ENCODE data around the gene DNAH9. TPM values are rescaled to one million over a fixed set of nuclear protein-coding genes. Genes with fewer than 3 reads are reported as not detected.

DNAH9 gene
- total RNA-seq, 1 donor from 2014 or later = under 0.01 TPM

DNA sequence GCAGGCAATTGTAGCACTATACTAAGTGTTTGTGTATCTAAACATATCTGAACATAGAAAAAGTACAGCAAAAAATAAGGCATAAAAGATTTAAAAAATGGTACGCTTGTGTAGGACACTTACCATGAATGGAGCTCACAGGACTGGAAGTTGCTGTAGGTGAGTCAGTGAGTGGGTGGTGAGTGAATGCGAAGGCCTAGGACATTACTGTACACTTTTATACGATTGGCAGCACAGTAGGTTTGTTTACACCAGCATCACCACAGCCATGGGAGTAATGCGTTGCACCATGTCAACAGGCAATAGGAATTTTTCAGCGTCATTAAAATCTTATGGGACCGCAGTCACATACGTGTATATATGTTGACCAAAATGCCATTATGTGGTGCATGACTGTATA is 45.6 kb downstream of the DNAH9 start:
- H3K36me3 ChIP-seq (ENCODE audit: control insufficient read depth, insufficient read depth, low read length) = no peaks in the 10 kb centered on the region
- H3K27me3 ChIP-seq (ENCODE audit: control insufficient read depth, insufficient read depth, low read length) = no peaks in the 10 kb centered on the region
- TF ChIP-seq, protein P1, sequence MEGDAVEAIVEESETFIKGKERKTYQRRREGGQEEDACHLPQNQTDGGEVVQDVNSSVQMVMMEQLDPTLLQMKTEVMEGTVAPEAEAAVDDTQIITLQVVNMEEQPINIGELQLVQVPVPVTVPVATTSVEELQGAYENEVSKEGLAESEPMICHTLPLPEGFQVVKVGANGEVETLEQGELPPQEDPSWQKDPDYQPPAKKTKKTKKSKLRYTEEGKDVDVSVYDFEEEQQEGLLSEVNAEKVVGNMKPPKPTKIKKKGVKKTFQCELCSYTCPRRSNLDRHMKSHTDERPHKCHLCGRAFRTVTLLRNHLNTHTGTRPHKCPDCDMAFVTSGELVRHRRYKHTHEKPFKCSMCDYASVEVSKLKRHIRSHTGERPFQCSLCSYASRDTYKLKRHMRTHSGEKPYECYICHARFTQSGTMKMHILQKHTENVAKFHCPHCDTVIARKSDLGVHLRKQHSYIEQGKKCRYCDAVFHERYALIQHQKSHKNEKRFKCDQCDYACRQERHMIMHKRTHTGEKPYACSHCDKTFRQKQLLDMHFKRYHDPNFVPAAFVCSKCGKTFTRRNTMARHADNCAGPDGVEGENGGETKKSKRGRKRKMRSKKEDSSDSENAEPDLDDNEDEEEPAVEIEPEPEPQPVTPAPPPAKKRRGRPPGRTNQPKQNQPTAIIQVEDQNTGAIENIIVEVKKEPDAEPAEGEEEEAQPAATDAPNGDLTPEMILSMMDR (IDR thresholded peaks at IDR 0.05; ENCODE audit: insufficient read depth, low read length, severe bottlenecking) = no peak
- DNase-seq (ENCODE audit: low read depth) (no peak), FAIRE-seq (no peak)
- no peak overlapping the region for H3K4me3 ChIP-seq (ENCODE audit: low read depth, low read length)

DNA sequence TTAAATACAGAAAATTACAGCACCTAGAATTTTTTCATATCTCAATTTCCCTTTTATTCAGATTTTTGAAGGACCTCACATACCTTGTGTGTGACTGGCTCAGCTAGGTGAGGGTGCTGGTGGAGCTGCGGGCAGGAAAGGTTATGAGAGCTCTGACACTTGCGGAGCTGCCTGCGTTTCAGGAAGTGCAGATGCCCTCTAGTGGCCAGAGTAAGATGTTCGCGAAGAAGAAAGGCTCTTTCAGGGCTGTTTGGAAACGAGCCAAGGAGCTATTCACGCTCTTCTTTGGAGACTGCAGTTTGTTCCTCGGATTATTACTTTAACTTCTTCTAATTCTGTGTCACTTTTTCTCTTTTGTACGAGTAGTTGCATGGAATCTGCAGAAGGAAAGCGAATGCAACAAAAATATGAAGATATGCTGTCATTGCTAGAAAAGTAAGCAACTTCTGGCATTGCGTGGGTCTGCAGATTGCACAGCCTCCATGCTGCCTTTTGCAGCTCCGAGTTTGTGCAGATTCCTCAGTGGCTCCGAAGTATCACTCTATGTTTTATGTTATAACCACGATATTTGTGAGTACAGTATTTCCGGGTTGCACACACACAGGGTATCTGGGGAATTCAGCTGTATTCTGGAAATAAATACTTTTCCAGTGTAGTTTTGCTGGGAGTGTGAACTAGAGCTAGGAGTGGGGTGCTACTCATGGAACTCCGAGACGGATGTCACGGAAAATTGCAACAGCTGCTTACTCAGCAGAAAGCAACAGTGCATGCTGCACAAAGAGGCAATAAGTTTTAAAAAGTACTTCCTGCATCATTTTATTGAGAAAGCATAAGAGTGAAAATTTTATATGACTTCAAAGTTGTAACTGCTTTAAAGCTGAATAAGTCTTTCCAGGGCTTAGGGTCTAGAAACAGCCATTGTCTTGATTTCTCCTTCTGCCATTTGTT is 46.3 kb downstream of the DNAH9 start:
- Histone ChIP-seq H3K27me3 (ENCODE audit: control insufficient read depth, insufficient read depth, low read length) (no peaks in the 10 kb centered on the region), H3K36me3 (ENCODE audit: control insufficient read depth, insufficient read depth, low read length) (no peaks in the 10 kb centered on the region), H3K4me3 (ENCODE audit: low read depth, low read length) (no peak overlapping the region)
- DNase-seq (ENCODE audit: low read depth) = peak; percentile 54
- no peak for FAIRE-seq
- TF ChIP-seq, protein P1 (IDR thresholded peaks at IDR 0.05; ENCODE audit: insufficient read depth, low read length, severe bottlenecking) = peak; percentile 77

DNA sequence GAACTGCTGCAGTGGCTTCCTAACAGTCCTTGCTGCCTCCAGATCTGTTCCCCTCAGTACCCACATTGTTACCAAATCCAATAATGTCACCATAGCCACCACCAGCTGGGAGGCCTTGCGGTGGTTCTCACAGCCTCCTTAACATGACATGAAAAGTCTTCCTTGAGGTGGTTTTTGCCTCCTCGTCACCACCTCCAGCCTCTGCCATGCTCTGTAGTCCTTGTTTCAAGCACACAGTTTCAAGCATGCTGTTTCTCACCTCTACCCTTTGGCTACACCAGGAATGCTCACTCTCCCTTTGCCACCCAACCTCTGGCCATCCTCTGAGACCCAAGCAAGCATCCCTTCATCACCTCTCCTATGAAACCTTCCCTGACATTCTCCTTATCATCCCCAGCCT is 47.2 kb downstream of the DNAH9 start:
- H3K4me3 ChIP-seq (ENCODE audit: low read depth, low read length) = no peak overlapping the region
- no peak for FAIRE-seq
- TF ChIP-seq, protein P1 (IDR thresholded peaks at IDR 0.05; ENCODE audit: insufficient read depth, low read length, severe bottlenecking) = no peak
- no peaks in the 10 kb centered on the region for H3K36me3 ChIP-seq (ENCODE audit: control insufficient read depth, insufficient read depth, low read length)
- no peak for DNase-seq (ENCODE audit: low read depth)
- H3K27me3 ChIP-seq (ENCODE audit: control insufficient read depth, insufficient read depth, low read length) = no peaks in the 10 kb centered on the region

DNA sequence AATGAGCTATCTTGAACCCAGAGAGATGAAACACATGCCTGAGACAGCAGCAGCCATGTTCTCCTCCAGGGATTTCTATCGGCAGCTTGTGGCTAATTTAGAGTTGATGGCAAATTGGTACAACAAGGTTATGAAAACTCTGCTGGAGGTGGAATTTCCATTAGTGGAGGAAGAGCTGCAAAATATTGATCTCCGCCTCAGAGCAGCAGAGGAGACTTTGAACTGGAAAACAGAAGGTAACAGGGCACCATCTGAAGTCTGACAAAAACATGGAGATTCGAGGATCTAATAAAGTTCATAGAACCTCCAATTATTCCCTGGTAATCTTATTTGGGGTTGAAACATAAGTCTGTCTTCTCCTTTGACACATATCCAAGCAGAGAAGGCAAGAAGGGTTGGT is 52.8 kb downstream of the DNAH9 start:
- Histone ChIP-seq H3K36me3 (ENCODE audit: control insufficient read depth, insufficient read depth, low read length) (no peaks in the 10 kb centered on the region), H3K4me3 (ENCODE audit: low read depth, low read length) (no peak overlapping the region), H3K27me3 (ENCODE audit: control insufficient read depth, insufficient read depth, low read length) (no peaks in the 10 kb centered on the region)
- no peak for FAIRE-seq
- TF ChIP-seq, protein P1 (IDR thresholded peaks at IDR 0.05; ENCODE audit: insufficient read depth, low read length, severe bottlenecking) = no peak
- no peak for DNase-seq (ENCODE audit: low read depth)

DNA sequence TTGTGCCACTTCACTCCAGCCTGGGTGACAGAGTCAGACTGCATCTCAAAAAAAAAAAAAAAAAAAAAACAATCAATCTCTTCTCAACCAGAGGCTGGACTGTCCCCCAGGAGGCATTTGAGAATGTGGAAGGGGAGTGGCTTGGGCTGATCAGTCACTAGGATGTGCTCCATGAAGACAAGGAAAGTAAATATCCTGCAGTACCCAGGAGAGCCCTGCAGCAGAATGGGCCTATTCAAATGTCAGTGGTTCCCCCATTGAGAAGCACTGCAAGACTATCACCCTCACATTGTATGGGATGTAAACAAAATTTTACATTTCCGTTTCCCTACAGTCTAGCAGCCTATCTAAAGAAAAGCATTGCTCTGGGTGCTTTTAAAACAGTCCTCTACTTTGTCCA is 70.3 kb downstream of the DNAH9 start:
- H3K4me3 ChIP-seq (ENCODE audit: low read depth, low read length) = no peak overlapping the region
- DNase-seq (ENCODE audit: low read depth) (no peak), FAIRE-seq (no peak)
- no peaks in the 10 kb centered on the region for H3K36me3 ChIP-seq (ENCODE audit: control insufficient read depth, insufficient read depth, low read length)
- H3K27me3 ChIP-seq (ENCODE audit: control insufficient read depth, insufficient read depth, low read length) = no peaks in the 10 kb centered on the region
- TF ChIP-seq, protein P1 (IDR thresholded peaks at IDR 0.05; ENCODE audit: insufficient read depth, low read length, severe bottlenecking) = no peak

Measured in bronchial epithelial cell (primary cell).